GM18858 (cell line): ENCODE results near the gene PDAP1.
"Not testable (repeated sequence)": the region's sequence is repeated elsewhere in the genome, so short reads cannot be mapped to it uniquely, and the experiment has no call there.

Experiments
- ATAC-seq: cut with Tn5 transposase; IDR thresholded peaks from one replicate; pipeline ENCODE4 v1.9.1; 2021; ENCODE audit not compliant: unreplicated experiment

The PDAP1 gene

DNA sequence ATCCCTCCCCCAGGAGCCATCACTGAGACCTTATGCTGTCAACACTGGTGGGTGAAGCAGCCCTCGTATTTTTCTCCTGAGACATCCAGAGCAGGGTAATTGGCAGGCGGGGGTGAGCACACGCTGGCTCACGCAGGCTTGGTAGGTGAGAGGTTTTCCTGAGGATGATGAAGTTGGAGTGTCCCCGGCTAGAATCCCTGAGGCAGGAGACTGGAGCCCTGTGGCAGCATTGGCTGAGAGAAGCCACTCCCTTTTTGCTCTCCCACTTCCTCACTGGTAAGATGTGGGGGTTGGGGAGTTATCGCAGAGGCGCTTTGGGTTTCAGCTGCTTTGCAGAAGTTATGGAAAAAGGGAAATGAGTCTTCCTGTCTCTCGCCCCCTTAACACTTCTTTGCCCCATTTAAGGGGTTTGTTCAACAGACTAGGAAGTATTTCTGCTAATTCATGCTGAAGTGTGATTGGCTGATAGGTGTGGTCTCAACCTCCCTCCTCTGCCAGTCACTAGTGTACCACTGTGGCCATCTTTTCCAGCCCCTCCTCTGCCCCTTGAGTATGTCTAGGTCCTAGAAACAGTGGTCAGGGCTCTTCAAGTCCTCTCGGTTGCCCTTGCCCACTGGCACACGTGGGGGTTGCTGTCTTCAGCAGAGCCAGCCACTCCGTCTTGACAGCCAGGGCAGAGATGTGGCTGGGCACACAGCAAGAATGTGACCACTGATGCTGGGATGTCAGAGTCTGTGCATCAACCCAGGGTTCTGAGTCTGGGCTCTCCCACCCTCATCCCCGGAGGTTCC lies 28.2 kb downstream of the PDAP1 start:
- peak; percentile 37 for ATAC-seq

DNA sequence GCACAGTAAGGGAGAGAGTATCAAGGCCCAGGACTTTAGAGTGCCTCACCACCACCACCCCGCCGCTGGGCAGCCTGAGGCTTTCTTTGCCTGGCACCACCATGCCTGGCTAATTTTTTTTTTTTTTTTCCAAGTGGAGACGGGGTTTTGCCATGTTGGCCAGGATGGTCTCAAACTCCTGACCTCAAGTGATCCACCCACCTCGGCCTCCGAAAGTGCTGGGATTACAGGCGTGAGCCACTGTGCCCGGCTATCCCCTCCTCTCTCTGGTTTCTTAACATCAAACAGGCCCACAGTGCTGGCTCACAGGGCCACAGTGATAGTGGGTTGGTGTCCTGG lies 28.7 kb downstream of the PDAP1 start:
- ATAC-seq, result not testable (repeated sequence)

DNA sequence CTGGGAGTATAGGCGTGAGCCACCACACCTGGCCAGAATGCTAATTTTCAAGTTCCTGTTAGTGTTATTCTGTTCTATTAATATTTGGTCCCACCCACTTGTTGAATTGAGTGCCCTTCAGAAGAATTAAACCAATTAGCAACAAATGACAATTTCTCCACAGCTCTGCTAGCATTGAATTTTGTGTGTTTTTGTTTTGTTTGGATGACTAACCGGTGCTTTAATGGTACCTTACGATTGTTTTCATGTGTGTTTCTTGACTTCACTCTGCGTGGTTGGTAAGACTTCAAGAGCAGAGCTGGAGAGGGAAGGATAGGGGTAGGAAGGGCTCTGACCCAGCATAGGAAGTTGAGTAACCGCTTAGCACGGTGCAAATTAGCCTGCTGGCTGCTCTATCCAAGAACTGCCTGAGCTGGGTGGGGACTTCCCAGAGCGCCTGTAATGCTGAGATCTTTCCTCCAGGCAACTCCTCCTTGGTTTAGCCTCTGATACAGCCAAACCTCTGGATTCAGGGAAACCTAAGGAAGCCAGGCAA lies 29.3 kb downstream of the PDAP1 start:
- ATAC-seq, result no peak

DNA sequence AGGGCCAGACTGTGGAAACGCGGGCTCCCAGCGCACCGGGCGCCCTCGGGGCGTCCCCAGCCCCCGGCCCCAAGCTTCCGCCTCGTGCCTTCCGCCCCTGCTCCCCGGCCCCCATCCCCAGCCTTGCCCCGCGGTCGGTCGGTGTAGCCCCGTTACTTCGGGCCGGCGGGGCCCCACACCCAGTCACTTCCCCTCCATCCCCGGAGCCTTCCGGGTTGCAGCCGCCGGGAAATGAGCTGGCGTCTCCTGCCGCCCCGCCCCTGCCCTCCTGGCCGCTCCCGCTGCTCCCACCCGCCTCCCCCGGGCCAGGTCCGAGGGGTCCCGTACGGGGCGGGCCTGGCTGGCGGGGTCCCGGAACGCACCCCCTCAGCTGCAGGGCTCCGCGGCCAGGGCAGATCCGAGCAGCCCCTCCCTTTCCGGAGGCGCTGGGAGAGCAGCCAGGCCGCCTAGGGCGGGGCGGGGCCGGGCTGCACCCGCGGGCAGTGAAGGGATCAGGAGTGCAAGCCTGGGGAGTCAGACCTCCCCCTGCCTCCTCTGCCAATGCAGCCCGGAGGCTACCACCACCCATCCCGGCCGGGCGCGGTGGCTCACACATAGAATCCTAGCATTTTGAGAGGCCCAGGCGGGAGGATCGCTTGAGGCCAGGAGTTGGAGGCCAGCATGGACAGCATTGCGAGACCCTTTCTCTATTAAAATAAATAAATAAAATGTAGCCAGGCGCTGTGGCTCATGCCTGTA lies 33.2 kb downstream of the PDAP1 start:
- peak; percentile 27 for ATAC-seq

DNA sequence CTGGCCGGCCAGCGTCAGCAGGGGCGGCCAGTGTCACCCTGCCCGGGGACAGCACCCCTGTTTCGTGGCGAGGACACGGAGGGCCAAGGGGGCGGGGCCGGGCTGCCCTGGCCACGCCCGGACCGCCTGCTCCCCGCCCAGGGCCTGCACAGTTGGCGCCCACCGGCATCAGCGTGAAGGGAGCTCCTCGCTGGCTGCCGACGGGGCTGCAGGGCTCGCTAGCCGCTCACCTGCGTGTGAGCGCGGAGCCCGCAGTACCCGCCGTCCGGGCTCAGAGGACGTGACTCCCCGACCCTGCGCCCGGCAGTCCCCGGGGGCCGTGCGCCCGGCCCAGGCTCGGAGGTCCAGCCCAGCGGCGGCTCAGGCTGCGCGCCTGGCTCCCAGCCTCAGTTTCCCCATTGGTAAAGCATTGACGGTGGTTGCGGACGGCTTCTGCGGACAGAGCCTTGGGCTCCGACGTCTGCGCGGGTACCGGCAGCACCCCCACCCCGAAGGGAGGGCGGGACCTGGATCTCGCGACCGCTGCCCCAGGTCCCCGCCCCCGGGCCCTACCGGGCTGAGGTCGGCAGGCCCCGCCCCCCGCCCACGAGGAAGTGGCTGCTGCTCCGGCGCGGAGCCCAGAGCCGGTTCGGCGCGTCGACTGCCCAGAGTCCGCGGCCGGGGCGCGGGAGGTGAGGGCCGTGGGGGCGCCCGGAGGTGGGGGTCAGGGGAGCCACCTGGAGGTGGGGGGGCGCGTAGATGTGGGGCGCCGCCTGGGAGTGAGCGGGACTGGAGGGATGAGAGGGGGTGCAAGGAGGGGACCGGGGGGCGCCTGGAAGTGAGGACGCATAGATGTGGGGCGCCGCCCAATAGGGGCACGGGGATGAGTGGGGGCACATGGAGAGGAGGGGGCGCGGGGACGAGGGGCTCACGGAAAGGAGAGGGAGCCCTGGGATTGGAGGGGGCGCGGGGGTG lies 34.0 kb downstream of the PDAP1 start, which contains the start of gene ARPC1B:
ARPC1B (plus strand) TSS at position 620 of the 954 bp plus-strand sequence. CDS start 10,985 bp downstream, outside the sequence.
- peak; percentile 37 for ATAC-seq

DNA sequence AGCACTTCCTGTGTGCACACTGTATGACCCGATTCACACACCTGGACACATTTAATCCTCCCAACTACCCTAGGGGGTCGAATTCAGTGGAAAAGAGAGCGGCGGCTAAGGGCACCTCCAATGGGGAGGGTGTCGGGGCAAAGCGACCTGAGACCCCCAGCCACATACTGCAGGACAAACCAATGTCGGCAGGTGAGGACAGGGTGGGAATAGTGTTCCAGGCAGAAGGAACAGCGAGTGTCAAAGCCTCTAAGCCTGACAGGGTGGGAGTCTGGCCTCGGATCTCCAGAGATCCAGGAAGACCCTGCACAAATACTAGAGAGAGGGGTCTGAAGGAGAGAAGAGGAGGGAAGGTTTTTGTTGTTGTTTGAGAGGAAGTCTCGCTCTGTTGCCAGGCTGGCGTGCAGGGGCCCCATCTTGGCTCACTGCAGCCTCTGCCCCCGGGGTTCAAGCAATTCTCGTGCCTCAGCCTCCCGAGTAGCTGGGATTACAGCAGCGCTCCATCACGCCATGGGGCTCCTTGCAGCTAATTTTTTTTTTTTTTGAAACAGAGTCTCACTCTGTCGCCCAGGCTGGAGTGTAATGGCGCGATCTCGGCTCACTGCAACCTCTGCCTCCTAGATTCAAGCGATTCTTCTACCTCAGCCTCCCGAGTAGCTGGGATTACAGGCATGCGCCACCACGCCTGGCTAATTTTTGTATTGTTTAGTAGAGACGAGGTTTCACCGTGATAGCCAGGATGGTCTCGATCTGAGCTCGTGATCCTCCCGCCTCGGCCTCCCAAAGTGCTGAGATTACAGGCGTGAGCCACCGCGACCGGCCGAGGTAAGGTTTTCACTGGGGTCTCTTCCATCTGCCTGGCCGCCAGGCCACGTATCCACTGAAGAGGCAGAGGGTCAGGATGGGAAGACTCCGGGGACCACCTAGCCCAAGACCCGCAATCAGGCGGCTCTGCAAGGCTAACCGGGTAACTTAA lies 35.0 kb downstream of the PDAP1 start:
- ATAC-seq, result no peak

DNA sequence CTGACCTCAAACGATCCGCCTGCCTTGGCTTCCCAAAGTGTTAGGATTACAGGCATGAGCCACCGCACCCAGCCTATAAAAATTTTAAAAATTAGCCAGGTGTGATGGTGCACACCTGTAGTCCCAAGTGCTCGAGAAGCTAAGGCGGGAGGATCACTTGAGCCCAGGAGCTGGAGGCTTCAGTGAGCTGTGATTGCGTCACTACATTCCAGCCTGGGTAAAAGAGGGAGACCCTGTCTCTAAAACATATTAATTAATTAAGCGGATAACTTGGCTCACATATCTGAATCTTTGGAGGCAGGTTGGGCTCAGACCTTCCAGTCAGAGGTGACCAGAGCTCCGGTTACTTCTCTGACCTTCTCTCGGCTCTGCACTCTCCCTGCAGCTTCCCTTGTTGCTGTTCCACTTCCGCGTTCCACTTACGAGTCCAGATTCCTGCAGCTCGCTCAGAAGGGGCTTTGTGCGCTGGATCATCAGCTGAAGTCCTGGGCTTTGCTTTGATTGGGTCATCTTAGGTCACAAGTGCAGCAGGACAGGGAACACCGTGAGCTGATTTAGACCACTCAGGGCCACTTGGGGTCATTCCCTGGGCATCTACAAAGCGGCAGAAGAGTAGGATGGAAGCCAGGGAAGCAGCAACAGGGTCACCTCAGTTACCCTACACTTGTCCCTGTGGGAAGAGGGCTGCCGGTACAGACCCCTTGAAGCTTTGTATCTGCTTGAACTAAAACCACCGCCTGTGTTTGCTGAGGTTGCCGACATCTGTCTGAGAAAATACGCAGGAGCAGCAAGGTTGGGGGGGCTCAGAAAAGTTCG lies 35.9 kb downstream of the PDAP1 start:
- ATAC-seq, result no peak

DNA sequence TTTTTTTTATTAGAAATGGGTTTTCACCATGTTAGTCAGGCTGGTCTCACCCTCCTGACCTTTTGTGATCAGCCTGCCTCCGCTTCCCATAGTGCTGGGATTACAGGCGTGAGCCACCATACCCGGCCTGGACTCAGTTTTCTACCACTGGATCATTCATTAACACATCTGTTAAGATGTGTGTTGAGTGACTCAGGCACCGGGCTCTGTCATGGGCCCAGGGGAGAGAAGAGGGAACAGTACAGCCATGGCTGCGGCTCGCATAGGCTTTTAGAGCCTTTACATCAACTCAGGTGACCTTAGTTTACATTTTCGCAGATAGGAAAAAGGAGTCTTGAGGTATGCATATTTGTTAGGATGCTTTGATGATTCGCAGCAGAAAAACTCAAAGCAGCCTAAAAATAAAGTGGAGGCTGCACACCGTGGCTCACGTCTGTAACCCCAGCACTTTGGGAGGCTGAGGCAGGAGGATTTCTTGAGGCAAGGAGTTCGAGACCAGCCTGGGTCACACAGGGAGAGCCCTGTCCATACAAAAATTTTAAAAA lies 36.9 kb downstream of the PDAP1 start:
- no peak for ATAC-seq

DNA sequence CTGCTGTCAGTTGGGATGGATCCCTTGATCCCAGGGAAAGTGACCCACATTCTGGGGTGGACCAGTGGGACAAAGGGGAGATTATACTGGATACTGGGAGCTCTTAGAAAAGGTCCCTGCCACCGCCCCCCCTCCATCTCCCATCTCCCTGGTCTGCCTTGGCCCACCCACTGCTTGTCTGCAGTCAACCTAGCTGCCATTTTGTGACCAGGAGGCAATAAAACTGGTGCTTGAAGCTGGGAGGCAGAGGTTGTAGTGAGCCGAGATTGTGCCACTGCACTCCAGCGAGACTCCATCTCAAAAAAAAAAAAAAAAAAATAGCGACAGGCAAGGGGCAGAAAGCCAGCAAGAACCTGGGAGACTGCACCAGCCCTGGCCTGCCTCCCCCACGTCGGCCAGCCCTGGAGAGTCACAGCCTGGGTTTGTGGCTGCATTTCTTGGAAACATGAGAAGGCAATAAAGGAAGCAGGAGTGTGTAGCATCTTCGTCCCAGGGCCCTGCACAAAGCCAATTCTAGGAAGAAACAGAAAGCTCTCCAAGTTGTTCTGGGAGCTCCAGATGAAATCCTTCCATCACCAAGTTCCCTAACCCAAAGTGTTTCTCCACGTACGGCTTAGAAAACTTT lies 38.5 kb downstream of the PDAP1 start:
- ATAC-seq, result no peak

DNA sequence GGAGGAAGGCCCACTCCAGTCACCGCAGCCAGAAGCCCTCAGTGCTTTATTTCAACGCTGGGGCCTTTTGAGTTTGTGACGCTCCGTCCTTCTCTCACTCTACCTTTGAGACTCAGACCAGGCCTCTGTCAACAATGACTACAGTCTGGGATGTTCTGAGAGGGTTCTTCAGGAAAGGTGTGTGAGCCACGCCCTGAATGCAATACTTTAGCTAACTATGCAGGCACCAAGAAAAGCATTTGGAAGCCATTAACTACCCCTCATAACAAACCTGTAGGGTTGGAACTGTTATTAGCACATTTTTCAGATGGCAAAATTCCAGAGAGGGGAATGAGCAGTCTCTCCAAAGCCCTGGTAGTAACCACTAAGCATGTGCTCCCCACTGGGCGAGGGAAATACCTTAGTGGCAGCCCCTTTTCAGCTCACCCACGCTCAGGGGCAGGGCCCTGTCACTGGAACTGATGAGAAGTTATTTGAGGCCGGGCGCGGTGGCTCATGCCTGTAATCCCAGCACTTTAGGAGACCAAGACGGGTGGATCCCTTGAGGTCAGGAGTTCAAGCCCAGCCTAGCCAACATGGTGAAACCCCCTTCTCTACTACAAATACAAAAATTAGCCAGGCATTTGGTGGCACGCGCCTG lies 39.5 kb downstream of the PDAP1 start:
- no peak for ATAC-seq

DNA sequence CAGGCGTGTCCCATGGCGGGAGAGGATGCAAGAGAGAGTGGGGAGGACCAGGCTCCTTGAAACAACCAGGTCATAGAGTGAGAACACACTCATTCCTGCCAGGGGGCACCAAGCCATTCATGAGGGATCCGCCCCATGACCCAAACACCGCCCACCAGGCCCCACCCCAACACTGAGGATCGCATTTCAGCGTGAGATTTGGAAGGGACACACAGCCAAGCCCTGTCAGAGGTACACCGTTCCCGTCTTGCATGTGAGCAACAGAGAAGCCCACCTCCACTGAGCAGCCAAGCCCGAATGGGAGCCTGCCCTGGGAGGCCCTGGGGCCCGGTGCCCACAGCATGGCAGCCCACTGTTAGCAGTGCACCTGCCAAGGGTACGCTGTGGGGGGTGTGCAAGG lies 41.8 kb downstream of the PDAP1 start:
- no peak for ATAC-seq

DNA sequence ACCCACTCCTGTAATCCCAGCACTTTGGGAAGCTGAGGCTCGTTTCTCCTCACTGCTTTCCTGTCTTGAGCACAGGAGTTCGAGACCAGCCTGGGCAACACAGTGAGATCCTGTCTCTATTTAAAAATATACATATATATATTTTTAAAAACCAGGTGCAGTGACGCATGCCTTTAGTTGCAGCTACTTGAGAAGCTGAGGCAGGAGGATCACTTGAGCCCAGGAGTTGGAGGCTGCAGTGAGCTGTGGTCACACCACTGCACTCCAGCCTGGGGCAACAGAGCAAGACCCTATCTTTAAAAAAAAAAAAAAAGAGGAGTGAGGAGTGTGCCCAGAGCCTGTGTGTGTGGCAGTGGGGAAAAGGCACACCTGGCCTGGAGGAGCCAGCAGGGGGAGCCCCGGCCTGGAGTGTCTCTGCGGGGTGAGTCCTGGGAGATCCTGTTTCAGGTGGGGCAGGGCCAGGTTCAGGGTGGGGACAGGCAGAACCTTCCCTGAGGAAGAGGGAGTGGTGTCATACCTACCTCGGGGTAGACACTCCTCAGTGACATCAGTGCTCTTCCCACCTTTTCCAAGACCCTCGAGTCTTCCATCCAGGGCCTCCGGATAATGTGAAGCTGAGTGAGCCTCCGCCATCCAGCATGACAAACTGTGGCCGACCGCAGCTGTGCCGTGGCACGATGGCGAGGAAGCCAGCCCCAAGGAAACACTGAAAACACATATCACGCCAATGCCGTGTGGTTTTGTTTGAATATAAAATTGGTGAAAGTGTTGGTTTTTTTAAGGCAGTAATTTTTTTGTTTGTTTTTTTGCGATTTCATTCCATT lies 42.9 kb downstream of the PDAP1 start:
- ATAC-seq, result no peak

DNA sequence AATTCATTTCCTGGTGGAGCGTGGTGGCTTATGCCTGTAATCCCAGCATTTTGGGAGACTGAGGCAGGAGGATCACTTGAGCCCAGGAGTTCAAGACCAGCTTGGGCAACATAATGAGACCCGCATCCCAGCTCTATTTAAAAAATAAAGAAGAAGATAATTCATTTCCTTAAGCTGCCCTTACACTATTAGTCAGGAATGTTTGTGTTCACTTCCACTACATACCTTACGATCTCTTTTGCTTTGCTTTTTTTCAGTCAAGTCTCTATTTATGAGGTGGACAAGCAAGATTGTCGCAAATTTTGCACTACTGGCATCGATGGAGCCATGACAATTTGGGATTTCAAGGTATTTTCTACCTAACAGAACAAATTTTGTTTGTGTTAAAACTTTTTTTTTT lies 45.1 kb downstream of the PDAP1 start:
- no peak for ATAC-seq

DNA sequence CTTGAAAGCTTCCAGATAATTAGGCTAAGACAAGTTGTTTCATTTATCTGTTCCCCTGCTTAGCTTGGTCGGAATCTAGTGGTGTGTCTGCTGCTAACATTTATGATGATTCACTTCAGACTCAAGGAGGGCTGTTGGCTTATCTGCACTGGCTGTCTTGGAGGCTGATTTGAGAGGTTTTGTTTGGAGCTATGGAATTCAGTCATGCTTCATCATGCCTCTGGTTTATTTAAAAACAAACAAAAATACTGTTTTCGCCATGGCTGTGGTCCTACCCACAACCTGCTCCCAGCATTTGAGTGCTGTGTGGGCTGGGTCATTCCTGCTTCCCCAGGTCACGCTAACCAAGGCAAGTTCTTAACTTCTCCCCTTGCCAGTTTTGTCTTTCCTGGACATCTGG lies 45.6 kb downstream of the PDAP1 start:
- no peak for ATAC-seq

DNA sequence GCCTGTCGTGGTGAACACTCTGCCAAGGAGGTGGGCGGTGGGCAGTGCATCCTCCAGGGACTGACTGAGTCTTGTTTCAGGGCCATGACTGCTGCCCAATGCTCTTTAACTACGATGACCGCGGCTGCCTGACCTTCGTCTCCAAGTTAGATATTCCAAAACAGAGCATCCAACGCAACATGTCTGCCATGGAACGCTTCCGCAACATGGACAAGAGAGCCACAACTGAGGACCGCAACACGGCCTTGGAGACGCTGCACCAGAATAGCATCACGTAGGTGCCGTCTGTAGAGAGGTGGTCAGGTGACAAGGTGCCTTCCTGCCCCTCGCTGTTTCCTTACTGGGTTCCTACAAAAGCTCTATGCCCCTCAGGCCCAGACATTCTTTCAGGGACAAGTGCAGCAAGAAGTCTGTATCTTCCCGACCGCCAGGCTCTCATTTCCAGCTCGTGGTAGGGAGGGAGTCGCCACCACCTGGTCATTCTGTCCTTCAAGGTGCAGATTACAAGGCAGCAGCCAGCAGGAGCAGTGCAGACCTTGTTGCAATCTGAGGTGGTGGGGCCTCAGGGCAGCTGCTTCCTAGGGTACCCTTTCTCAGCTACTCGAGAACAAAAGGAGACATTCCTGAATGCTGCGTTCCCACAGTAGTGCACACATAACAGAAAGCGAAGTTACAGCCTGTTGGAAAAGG lies 48.8 kb downstream of the PDAP1 start:
- no peak for ATAC-seq

DNA sequence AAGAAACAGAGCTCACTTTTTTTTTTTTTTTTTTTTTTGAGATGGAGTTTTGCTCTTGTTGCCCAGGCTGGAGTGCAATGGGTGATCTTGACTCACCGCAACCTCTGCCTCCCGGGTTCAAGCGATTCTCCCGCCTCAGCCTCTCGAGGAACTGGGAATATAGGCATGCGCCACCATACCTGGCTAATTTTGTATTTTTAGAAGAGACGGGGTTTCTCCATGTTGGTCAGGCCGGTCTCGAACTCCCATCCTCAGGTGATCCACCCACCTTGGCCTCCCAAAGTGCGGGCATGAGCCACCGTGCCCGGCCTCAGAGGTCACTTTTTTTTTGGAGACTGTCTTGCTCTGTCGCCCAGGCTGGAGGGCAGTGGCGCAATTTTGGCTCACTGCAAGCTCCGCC lies 49.9 kb downstream of the PDAP1 start:
- not testable (repeated sequence) for ATAC-seq
